HEK293T (cell line): Measurements from ENCODE around the gene ITPRIP.

Experiments
- CTCF ChIA-PET: fragments of 350-600 bp; formaldehyde crosslinking; extraction: SDS; loops from one replicate; lab custom pipeline; 2021; ENCODE audit warnings: antibody characterized with exemption, inconsistent platforms; lab: Yijun Ruan, JAX
- POLR2A ChIA-PET: fragments of 350-600 bp; formaldehyde crosslinking; extraction: SDS; loops from one replicate; lab custom pipeline; 2020; ENCODE audit warnings: antibody characterized with exemption, inconsistent platforms; lab: Yijun Ruan, JAX
- DNase-seq: peaks from one replicate; pipeline ENCODE4 v3.0.0; 2012; ENCODE audit warnings: mixed read lengths; ENCODE audit errors: extremely low spot score
- ARNT ChIP-seq: fragments of 450-650 bp; IDR thresholded peaks from 2 replicates; pipeline ENCODE4 v1.6.1; 2017; ENCODE audit warnings: mild to moderate bottlenecking
- BHLHE40 ChIP-seq: fragments of 450-650 bp; IDR thresholded peaks from 2 replicates; pipeline ENCODE4 v1.6.1; 2016; ENCODE audit warnings: mild to moderate bottlenecking, moderate library complexity, borderline replicate concordance
- CTBP1 ChIP-seq: fragments of 450-650 bp; IDR thresholded peaks from 2 replicates; pipeline ENCODE4 v1.6.1; 2016; ENCODE audit warnings: borderline replicate concordance
- ELF4 ChIP-seq: fragments of 450-650 bp; IDR thresholded peaks from 2 replicates; pipeline ENCODE4 v1.6.1; 2017; ENCODE audit warnings: antibody characterized with exemption
- FOXA1 ChIP-seq: fragments of 450-650 bp; IDR thresholded peaks from 2 replicates; pipeline ENCODE4 v1.6.1; 2016; ENCODE audit warnings: mild to moderate bottlenecking
- FOXK2 ChIP-seq: fragments of 450-650 bp; IDR thresholded peaks from 2 replicates; pipeline ENCODE4 v1.6.1; 2016; ENCODE audit warnings: mild to moderate bottlenecking
- FOXM1 ChIP-seq: fragments of 450-650 bp; IDR thresholded peaks from 2 replicates; pipeline ENCODE4 v1.6.1; 2017; ENCODE audit warnings: mild to moderate bottlenecking, borderline replicate concordance
- HDGF ChIP-seq: fragments of 450-650 bp; IDR thresholded peaks from 2 replicates; pipeline ENCODE4 v1.6.1; 2017; ENCODE audit warnings: antibody characterized with exemption, borderline replicate concordance
- L3MBTL2 ChIP-seq: fragments of 450-650 bp; conservative IDR thresholded peaks from 2 replicates; pipeline ENCODE4 v1.6.1; 2016; ENCODE audit warnings: mild to moderate bottlenecking
- LEF1 ChIP-seq: fragments of 450-650 bp; IDR thresholded peaks from 2 replicates; pipeline ENCODE4 v1.6.1; 2017; ENCODE audit warnings: mild to moderate bottlenecking, borderline replicate concordance
- NFRKB ChIP-seq: fragments of 450-650 bp; IDR thresholded peaks from 2 replicates; pipeline ENCODE4 v1.6.1; 2016; ENCODE audit warnings: mild to moderate bottlenecking, moderate library complexity
- SP1 ChIP-seq: fragments of 450-650 bp; IDR thresholded peaks from 2 replicates; pipeline ENCODE4 v1.6.1; 2017
- SUZ12 ChIP-seq: fragments of 450-650 bp; IDR thresholded peaks from 2 replicates; pipeline ENCODE4 v1.6.1; 2016; ENCODE audit warnings: mild to moderate bottlenecking
- TARDBP ChIP-seq: fragments of 450-650 bp; IDR thresholded peaks from 2 replicates; pipeline ENCODE4 v1.6.1; 2016
- ZNF384 ChIP-seq: fragments of 450-650 bp; IDR thresholded peaks from 2 replicates; pipeline ENCODE4 v1.6.1; 2016
- TF ChIP-seq, protein P1 (sequence below): fragments of 450-650 bp; IDR thresholded peaks from 2 replicates; pipeline ENCODE4 v1.6.1; 2016

ITPRIP gene

DNA sequence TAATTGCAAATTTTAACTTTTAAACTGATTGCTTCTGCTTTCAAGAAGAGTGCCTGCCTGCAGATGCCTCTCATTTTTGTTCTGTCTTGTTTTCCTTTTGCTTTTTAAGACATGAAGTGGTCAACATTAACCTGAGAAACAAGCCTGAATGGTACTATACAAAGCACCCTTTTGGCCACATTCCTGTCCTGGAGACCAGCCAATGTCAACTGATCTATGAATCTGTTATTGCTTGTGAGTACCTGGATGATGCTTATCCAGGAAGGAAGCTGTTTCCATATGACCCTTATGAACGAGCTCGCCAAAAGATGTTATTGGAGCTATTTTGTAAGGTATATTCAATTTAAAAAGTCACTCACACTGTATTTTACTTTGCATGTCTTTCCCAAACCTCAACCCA lies 60.5 kb downstream of the ITPRIP start:
- CTCF ChIA-PET = interaction anchor here (0.8 to 1.6 kb wide), 2 partner anchors 14 to 29 kb away, joined by 3 to 5 read pairs; no protein-coding TSS in a partner anchor
- no peak for DNase-seq
- POLR2A ChIA-PET = no interaction called here
- no peak for TF ChIP-seq LEF1
- TF ChIP-seq SP1 = no peak
- TF ChIP-seq ZNF384 = no peak

DNA sequence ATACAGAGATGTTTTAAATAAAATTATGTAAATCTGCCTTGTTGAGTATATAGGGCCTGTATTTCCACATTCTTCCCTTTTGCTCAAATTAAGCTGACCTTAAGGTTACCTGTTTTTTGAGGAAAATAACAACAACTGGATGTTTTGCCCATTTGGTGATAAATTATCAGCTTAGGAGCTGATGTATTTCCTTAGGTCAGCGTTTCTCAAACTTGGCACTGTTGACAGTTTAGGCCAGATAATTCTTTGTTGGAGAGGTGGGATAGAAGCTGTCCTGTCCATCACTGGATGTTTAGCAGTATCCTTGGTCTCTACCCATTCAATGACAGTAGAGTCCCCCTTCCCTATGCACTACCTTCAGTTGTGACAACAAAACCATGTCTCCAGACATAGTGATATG lies 62.1 kb downstream of the ITPRIP start:
- ChIA-PET CTCF (interaction anchor here (1.0 to 3.4 kb wide), 3 partner anchors 16 to 388 kb away, joined by 3 to 25 read pairs (median 15); partner anchors contain the start of gene CFAP58), POLR2A (no interaction called here)
- no peak for DNase-seq
- TF ChIP-seq SP1 (no peak), L3MBTL2 (no peak), LEF1 (no peak), TARDBP (no peak), HDGF (no peak), BHLHE40 (no peak)
- TF ChIP-seq, protein P1, sequence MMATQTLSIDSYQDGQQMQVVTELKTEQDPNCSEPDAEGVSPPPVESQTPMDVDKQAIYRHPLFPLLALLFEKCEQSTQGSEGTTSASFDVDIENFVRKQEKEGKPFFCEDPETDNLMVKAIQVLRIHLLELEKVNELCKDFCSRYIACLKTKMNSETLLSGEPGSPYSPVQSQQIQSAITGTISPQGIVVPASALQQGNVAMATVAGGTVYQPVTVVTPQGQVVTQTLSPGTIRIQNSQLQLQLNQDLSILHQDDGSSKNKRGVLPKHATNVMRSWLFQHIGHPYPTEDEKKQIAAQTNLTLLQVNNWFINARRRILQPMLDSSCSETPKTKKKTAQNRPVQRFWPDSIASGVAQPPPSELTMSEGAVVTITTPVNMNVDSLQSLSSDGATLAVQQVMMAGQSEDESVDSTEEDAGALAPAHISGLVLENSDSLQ = no peak

DNA sequence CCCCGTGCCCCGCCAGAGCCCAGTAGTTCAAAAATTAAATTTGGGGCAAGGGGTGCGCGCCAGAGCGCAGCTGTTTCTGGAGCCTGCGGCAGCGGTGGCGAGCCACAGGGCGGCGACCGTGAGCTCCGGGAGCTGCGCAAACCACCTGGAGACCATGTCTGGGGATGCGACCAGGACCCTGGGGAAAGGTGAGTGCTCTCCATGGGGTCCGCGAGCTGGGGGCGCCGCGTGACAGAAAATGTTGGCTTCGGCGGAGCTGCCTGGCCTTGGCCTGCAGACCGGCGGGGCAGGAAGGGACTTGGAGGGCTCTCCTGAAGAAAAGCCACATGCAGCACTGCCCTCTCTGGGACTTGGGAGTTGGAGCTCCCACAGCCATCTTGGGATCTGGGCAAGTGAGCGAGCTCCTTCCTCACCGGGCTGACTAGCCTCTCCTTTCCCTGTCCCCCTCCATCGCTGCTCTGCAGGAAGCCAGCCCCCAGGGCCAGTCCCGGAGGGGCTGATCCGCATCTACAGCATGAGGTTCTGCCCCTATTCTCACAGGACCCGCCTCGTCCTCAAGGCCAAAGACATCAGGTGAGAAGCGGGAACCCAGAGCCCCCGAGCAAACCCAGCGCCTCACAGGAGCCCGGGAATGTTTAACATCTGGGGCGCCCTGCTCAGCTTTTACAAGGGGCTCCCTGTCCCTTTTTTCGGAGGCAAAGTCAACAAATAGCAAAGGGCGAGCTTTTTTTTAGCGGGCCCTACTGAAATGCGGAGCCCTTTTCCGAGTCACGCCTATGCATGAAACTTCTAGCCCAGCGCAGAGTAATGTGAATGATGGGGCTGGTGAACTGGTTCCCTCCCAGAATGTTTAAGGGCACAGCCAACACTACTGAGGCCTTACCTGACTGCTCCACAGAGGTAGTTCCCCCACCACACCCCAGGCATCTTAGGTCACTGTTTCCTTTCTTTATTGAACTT lies 63.2 kb downstream of the ITPRIP start:
- ChIA-PET POLR2A (interaction anchor here (0.8 to 2.5 kb wide), 6 partner anchors 20 to 78 kb away, joined by 3 to 13 read pairs (median 4); partner anchors contain the start of genes CFAP58, GSTO1 and ITPRIP), CTCF (interaction anchor here (0.7 to 3.4 kb wide), 20 partner anchors 8 to 354 kb away, joined by 3 to 25 read pairs (median 6); partner anchors contain the start of genes CFAP58, GSTO1 and ITPRIP)
- peak; percentile 83 for DNase-seq
- TF ChIP-seq L3MBTL2 (peak; percentile 29; the same call in 1 of the 2 replicates), BHLHE40 (peak; percentile 49; the same call in 1 of the 2 replicates), CTBP1 (peak; percentile 65; the same call in 1 of the 2 replicates), ZNF384 (no peak)

DNA sequence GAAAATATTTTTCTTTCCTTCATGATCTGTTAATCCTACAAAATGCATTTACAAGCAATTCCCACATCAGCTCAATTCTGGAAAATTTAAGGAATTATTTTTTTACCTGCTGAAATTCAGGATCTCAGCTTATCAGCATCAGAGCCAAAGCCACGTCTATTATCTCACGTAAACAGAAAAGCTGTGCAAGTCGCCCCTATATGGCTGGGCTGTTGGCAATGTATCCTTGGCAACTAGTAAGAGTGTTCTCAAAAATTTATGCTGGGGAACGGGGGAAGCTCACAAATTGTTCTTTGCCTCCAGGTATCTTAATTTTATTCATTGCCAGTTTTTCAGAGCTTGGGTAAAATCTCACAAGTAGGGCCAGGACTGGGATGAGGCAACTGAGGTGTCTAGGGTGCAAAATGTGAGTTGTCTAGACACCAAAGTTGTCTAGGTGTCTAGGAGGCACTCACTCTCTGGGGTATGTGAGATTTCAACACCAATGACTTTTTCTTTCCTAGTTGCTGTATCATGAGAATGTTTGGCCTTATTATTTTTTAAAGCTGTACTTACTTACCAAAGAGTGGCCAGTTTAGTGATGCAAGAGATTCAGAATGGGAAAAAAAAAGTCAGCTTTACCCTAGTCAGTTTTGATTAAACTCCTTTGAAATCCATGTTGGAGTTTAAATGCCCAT lies 64.2 kb downstream of the ITPRIP start:
- CTCF ChIA-PET = interaction anchor here (0.7 to 3.4 kb wide), 20 partner anchors 9 to 353 kb away, joined by 3 to 25 read pairs (median 6); partner anchors contain the start of genes CFAP58, GSTO1 and ITPRIP
- no peak for DNase-seq
- TF ChIP-seq ELF4 (no peak), LEF1 (no peak), FOXK2 (no peak), NFRKB (no peak), CTBP1 (no peak), TARDBP (no peak), ZNF384 (no peak), FOXA1 (no peak), FOXM1 (no peak), BHLHE40 (no peak)
- TF ChIP-seq, protein P1 = no peak
- POLR2A ChIA-PET = interaction anchor here (0.8 to 2.5 kb wide), 6 partner anchors 19 to 79 kb away, joined by 3 to 13 read pairs (median 4); partner anchors contain the start of genes CFAP58, GSTO1 and ITPRIP

DNA sequence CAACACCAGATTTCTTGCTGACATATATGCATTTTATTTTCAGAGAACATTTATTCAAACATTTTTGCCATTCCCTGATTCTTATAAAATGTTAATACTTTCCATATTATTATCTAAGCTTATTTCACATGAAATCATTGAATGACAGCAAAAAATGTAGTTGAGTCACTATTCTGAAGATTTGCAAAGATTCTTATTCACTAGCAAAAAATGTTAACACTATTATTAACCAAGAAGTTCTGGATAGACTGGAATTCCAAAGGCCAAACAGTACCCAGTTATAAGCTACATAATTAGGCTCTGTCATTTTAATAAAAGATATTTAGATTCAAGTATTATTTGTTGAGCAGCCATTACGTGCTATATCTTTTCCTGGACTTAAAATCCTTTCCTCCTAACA lies 65.0 kb downstream of the ITPRIP start:
- no peak for DNase-seq
- POLR2A ChIA-PET = interaction anchor here (1.2 to 2.5 kb wide), 2 partner anchors 18 to 65 kb away, joined by 4 to 13 read pairs; partner anchors contain the start of genes GSTO1 and ITPRIP
- TF ChIP-seq L3MBTL2 = no peak
- no peak for TF ChIP-seq HDGF
- no peak for TF ChIP-seq BHLHE40
- TF ChIP-seq FOXK2 = no peak
- TF ChIP-seq LEF1 = no peak
- no peak for TF ChIP-seq ELF4
- no peak for TF ChIP-seq SUZ12
- TF ChIP-seq FOXA1 = no peak
- no peak for TF ChIP-seq TARDBP
- TF ChIP-seq ARNT = no peak
- no peak for TF ChIP-seq NFRKB
- no peak for TF ChIP-seq FOXM1
- no peak for TF ChIP-seq CTBP1
- no peak for TF ChIP-seq SP1
- no peak for TF ChIP-seq ZNF384
- TF ChIP-seq, protein P1 = no peak
- CTCF ChIA-PET = interaction anchor here (1.1 to 3.4 kb wide), 3 partner anchors 19 to 226 kb away, joined by 3 to 25 read pairs (median 11); no protein-coding TSS in a partner anchor
